Activated naive CD8-positive, alpha-beta T cell (primary cell): ENCODE measurements around the gene SLC5A7.

Experiments
- H3K27ac Mint-ChIP-seq: one replicate; pipeline ENCODE4 v1.8.0; 2021; ENCODE audit warnings: mixed read lengths
- H3K27me3 Mint-ChIP-seq: one replicate; pipeline ENCODE4 v1.8.0; 2021; ENCODE audit warnings: mixed read lengths
- H3K36me3 Mint-ChIP-seq: one replicate; pipeline ENCODE4 v1.8.0; 2021; ENCODE audit warnings: mixed read lengths
- H3K4me1 Mint-ChIP-seq: one replicate; pipeline ENCODE4 v1.8.0; 2021; ENCODE audit warnings: low read depth, mixed read lengths
- H3K4me3 Mint-ChIP-seq: one replicate; pipeline ENCODE4 v1.8.0; 2021; ENCODE audit warnings: mild to moderate bottlenecking, mixed read lengths
- H3K9me3 Mint-ChIP-seq: one replicate; pipeline ENCODE4 v1.8.0; 2021; ENCODE audit warnings: low read depth, mixed read lengths

The SLC5A7 gene

DNA sequence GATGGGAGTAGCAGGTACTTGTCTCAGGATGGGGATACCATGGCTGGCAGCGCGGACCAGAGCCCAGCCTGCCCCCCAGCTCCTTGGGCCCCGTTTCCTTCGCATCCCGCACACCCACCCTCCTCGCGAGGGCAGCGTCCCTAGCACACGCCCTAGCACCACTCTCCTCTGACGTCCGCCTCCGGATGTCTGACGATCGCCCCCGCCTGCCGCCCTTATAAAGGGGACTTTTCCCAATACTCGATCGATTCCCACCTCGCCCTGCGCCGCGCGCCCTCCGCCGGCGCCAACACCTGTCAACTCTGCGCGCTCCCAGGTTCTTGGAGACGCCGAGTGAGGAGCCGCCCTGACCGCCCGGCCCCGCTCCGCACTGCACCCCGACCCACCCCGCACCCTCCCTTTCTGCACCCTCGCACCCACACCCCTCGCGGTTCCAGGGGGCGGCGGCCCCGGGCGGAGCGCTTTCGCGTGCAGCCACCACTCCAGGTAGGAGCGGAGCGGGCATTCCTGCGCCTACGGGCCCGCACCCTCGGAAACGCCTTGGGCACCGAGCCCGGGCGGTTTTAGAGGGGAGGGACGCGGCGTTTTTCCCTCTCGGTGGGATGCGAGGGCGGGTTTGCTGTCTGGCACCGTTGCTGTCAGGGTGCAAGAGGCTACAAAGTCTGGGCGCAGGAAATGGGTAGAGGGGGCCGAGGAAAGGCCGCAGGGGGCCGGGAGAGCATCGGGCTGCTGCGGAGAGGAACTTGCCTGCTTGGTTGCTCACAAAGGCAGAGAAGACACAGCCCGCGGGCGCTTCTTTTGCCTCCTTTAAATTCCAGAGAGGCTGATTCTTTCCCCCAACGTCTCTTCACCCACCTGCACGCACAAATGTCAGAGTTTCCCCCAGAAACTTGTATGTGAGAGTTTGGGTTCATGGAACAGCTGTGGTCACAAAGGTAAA is at the start of gene SLC5A7:
SLC5A7 (plus strand) TSS at position 247 of the 940 bp plus-strand sequence. CDS start 1,632 bp downstream, outside the sequence.
- no peaks in the 10 kb centered on the region for H3K9me3 Mint-ChIP-seq
- H3K4me1 Mint-ChIP-seq, result no peaks in the 10 kb centered on the region
- H3K4me3 Mint-ChIP-seq, result no peak within 1 kb of the TSS
- no peaks in the 10 kb centered on the region for H3K36me3 Mint-ChIP-seq
- H3K27me3 Mint-ChIP-seq, result peaks cover 10% of the 10 kb centered on the region
- H3K27ac Mint-ChIP-seq, result no peak within 1 kb of the TSS

DNA sequence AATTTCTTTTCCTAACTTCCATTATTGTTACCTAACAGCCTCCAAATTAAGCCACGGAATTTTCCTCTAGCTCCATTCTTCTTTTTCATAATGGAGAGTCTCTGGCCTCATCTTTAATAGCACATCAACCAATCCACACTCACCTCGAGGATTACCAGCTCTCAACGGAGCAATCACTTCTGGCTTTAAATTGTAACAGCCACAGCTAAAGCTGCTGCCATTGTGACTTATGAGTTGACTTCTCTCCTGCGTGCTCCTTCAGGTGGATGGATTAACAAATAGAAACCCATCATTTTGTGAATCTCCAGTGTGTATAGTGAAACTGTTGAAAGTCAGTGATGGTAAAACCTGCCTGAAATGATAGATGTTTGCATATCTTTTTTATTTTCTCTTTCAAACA is 24.9 kb upstream of the SLC5A7 start:
- H3K36me3 Mint-ChIP-seq, result no peaks in the 10 kb centered on the region

GRCh38 chr2:107964185-107964584 is 22.1 kb upstream of the SLC5A7 start:
- H3K36me3 Mint-ChIP-seq, result no peaks in the 10 kb centered on the region
- H3K4me3 Mint-ChIP-seq, result no peak overlapping the region
- H3K4me1 Mint-ChIP-seq, result no peaks in the 10 kb centered on the region
- H3K27me3 Mint-ChIP-seq, result no peaks in the 10 kb centered on the region
- no peaks in the 10 kb centered on the region for H3K9me3 Mint-ChIP-seq
- H3K27ac Mint-ChIP-seq, result no peak overlapping the region

More for the DNA sequence above, 24.9 kb upstream of the SLC5A7 start:
- Mint-ChIP-seq H3K27me3 (no peaks in the 10 kb centered on the region), H3K9me3 (no peaks in the 10 kb centered on the region), H3K4me3 (no peak overlapping the region), H3K4me1 (no peaks in the 10 kb centered on the region), H3K27ac (no peak overlapping the region)

- Mint-ChIP-seq H3K27me3 (peaks cover 10% of the 10 kb centered on the region), H3K4me1 (no peaks in the 10 kb centered on the region), H3K9me3 (no peaks in the 10 kb centered on the region), H3K27ac (no peak overlapping the region), H3K36me3 (no peaks in the 10 kb centered on the region), H3K4me3 (no peak overlapping the region)
These were observed 1.6 kb upstream of the SLC5A7 start for GRCh38 chr2:107984707-107985106.

- H3K27me3 Mint-ChIP-seq, result peaks cover 10% of the 10 kb centered on the region
- no peaks in the 10 kb centered on the region for H3K9me3 Mint-ChIP-seq
- no peaks in the 10 kb centered on the region for H3K4me1 Mint-ChIP-seq
- H3K36me3 Mint-ChIP-seq, result no peaks in the 10 kb centered on the region
- H3K27ac Mint-ChIP-seq, result no peak overlapping the region
- H3K4me3 Mint-ChIP-seq, result no peak overlapping the region
These were observed 1.8 kb downstream of the SLC5A7 start for GRCh38 chr2:107988108-107988507.

DNA sequence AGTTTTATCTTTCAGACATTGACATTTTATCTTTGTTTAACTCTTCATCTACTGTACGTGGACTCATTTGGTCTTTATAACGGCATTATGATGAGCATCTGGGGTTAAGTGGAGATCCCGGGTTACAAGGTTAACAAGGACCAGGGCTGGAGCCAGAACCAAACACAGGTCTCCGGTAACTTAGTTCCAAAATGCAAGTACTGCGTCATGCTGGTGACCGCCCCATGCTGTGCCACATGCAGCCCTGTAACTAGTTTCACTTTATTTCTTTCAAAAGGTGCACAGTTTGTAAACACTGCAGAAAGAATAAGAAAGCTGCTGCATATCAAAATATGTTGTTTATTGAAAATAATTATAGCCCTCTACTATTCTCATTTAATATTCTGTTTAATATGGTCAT is 3.1 kb downstream of the SLC5A7 start:
- Mint-ChIP-seq H3K4me3 (no peak overlapping the region), H3K4me1 (no peaks in the 10 kb centered on the region), H3K36me3 (no peaks in the 10 kb centered on the region), H3K27me3 (peaks cover 7% of the 10 kb centered on the region), H3K27ac (no peak overlapping the region), H3K9me3 (no peaks in the 10 kb centered on the region)

- Mint-ChIP-seq H3K27ac (no peak overlapping the region), H3K36me3 (no peaks in the 10 kb centered on the region), H3K4me3 (no peak overlapping the region), H3K4me1 (no peaks in the 10 kb centered on the region), H3K9me3 (no peaks in the 10 kb centered on the region), H3K27me3 (peaks cover 7% of the 10 kb centered on the region)
These were observed 4.4 kb downstream of the SLC5A7 start for GRCh38 chr2:107990718-107991117.

- H3K27me3 Mint-ChIP-seq, result peaks cover 7% of the 10 kb centered on the region
- H3K36me3 Mint-ChIP-seq, result no peaks in the 10 kb centered on the region
- H3K27ac Mint-ChIP-seq, result no peak overlapping the region
- no peaks in the 10 kb centered on the region for H3K9me3 Mint-ChIP-seq
- H3K4me3 Mint-ChIP-seq, result no peak overlapping the region
- H3K4me1 Mint-ChIP-seq, result no peaks in the 10 kb centered on the region
These were observed 5.7 kb downstream of the SLC5A7 start for GRCh38 chr2:107992069-107992468.

GRCh38 chr2:107999158-107999557 is 12.8 kb downstream of the SLC5A7 start:
- Mint-ChIP-seq H3K27me3 (no peaks in the 10 kb centered on the region), H3K36me3 (no peaks in the 10 kb centered on the region), H3K4me3 (no peak overlapping the region), H3K9me3 (no peaks in the 10 kb centered on the region), H3K4me1 (no peaks in the 10 kb centered on the region), H3K27ac (no peak overlapping the region)

- Mint-ChIP-seq H3K36me3 (no peaks in the 10 kb centered on the region), H3K27me3 (no peaks in the 10 kb centered on the region), H3K4me1 (no peaks in the 10 kb centered on the region), H3K27ac (no peak overlapping the region), H3K4me3 (no peak overlapping the region), H3K9me3 (peaks cover 7% of the 10 kb centered on the region)
These were observed 24.7 kb downstream of the SLC5A7 start for GRCh38 chr2:108010912-108011591.

- Mint-ChIP-seq H3K4me3 (no peak overlapping the region), H3K4me1 (no peaks in the 10 kb centered on the region), H3K27me3 (no peaks in the 10 kb centered on the region), H3K27ac (no peak overlapping the region), H3K9me3 (peaks cover 7% of the 10 kb centered on the region), H3K36me3 (no peaks in the 10 kb centered on the region)
These were observed 27.0 kb downstream of the SLC5A7 start for GRCh38 chr2:108013305-108013704.

GRCh38 chr2:108022628-108023027 is 36.3 kb downstream of the SLC5A7 start:
- Mint-ChIP-seq H3K9me3 (no peaks in the 10 kb centered on the region), H3K4me3 (no peak overlapping the region), H3K27me3 (no peaks in the 10 kb centered on the region), H3K4me1 (no peaks in the 10 kb centered on the region), H3K36me3 (no peaks in the 10 kb centered on the region), H3K27ac (no peak overlapping the region)

GRCh38 chr2:108023776-108024175 is 37.5 kb downstream of the SLC5A7 start:
- no peaks in the 10 kb centered on the region for H3K27me3 Mint-ChIP-seq

GRCh38 chr2:108026092-108026794 is 39.9 kb downstream of the SLC5A7 start:
- Mint-ChIP-seq H3K27me3 (no peaks in the 10 kb centered on the region), H3K36me3 (no peaks in the 10 kb centered on the region), H3K4me3 (no peak overlapping the region), H3K27ac (no peak overlapping the region), H3K9me3 (no peaks in the 10 kb centered on the region), H3K4me1 (no peaks in the 10 kb centered on the region)

More at GRCh38 chr2:108023776-108024175, 37.5 kb downstream of the SLC5A7 start:
- H3K9me3 Mint-ChIP-seq, result no peaks in the 10 kb centered on the region
- H3K4me1 Mint-ChIP-seq, result no peaks in the 10 kb centered on the region
- no peak overlapping the region for H3K27ac Mint-ChIP-seq
- no peaks in the 10 kb centered on the region for H3K36me3 Mint-ChIP-seq
- no peak overlapping the region for H3K4me3 Mint-ChIP-seq

DNA sequence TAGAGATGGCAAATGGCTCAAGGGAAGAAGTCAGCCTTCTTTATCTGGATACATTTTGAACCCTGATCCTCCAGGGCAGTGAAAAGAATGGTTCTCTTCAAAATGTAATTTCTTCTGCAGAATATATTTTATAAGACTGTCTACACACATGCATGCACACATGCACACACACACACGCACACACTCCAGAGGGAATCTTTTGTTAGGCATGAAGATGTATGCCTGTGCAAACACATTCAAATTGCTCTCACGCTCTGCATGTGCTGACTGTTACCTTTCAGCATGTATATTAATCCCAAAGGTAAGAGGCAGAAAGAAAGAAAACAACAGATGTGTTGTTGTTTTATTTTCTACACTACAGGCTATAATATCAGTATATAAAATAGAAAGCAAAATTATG is 43.2 kb downstream of the SLC5A7 start:
- no peaks in the 10 kb centered on the region for H3K36me3 Mint-ChIP-seq
- H3K27ac Mint-ChIP-seq, result no peak overlapping the region
- no peaks in the 10 kb centered on the region for H3K9me3 Mint-ChIP-seq
- no peak overlapping the region for H3K4me3 Mint-ChIP-seq
- no peaks in the 10 kb centered on the region for H3K27me3 Mint-ChIP-seq
- H3K4me1 Mint-ChIP-seq, result no peaks in the 10 kb centered on the region
